HL-60 (cell line): ENCODE results near the gene LGALS14.

Experiments used
- CTCF ChIP-seq: IDR thresholded peaks from one replicate; pipeline ENCODE4 v1.5.1; 2011; ENCODE audit warnings: low read length, control low read depth, inconsistent platforms; ENCODE audit not compliant: insufficient read depth
- GABPA ChIP-seq: IDR thresholded peaks from 2 replicates; pipeline ENCODE4 v1.6.1; 2012; ENCODE audit warnings: low read depth
- POLR2AphosphoS5 ChIP-seq: IDR thresholded peaks from 2 replicates; pipeline ENCODE4 v1.6.1; 2012; ENCODE audit warnings: low read depth
- REST ChIP-seq: IDR thresholded peaks from 2 replicates; pipeline ENCODE4 v1.6.1; 2012; ENCODE audit warnings: low read depth; ENCODE audit not compliant: insufficient replicate concordance
- SPI1 ChIP-seq: IDR thresholded peaks from 2 replicates; pipeline ENCODE4 v1.6.1; 2012; ENCODE audit warnings: low read depth, mild to moderate bottlenecking, borderline replicate concordance

- no peak for TF ChIP-seq POLR2AphosphoS5
- TF ChIP-seq CTCF = no peak
- no peak for TF ChIP-seq REST
- no peak for TF ChIP-seq SPI1
- TF ChIP-seq GABPA = no peak
Measured at GRCh38 chr19:39704181-39705044, at the start of gene LGALS14.
